ENCODE data around the gene THRB. TPM values are rescaled to one million over a fixed set of nuclear protein-coding genes. Genes with fewer than 3 reads are reported as not detected.

Gene THRB
- total and polyA plus RNA-seq, 2 donors (not counting 3 experiments of a cell fraction or from before 2014, with no cell fraction given) = 0.06 TPM; not detected in 1

GRCh38 chr3:24385012-24385615 lies 109.5 kb downstream of the THRB start:
- Histone ChIP-seq H3K27ac (ENCODE audit: insufficient read depth, low read depth, low read length) (no peak overlapping the region), H3K9me3 (replicated peaks; ENCODE audit: control insufficient read depth, insufficient read depth, low read length) (no peaks in the 10 kb centered on the region), H3K9me1 (replicated peaks; ENCODE audit: control insufficient read depth, extremely low read depth, insufficient read depth, low read length) (no peaks in the 10 kb centered on the region), H3K4me3 (replicated peaks in 1 of 3; ENCODE audit: insufficient read depth in 1 of 3, low read depth in 1 of 3, low read length in 3 of 3) (no peak overlapping the region), H3K27me3 (ENCODE audit: control insufficient read depth in 2 of 2, insufficient read depth in 2 of 2, low read length in 2 of 2) (no peaks in the 10 kb centered on the region), H3K79me2 (ENCODE audit: control insufficient read depth, insufficient read depth, low read length) (no peaks in the 10 kb centered on the region), H2AFZ (ENCODE audit: low read depth, low read length) (no peak overlapping the region), H4K20me1 (replicated peaks; ENCODE audit: control insufficient read depth, extremely low read depth, insufficient read depth, low read length) (no peaks in the 10 kb centered on the region), H3K9ac (replicated peaks; ENCODE audit: extremely low read depth, insufficient read depth, low read length) (no peak overlapping the region), H3K4me2 (ENCODE audit: insufficient read depth, low read length) (no peak overlapping the region), H3K36me3 (ENCODE audit: control insufficient read depth in 2 of 2, extremely low read depth in 1 of 2, insufficient read depth in 2 of 2, low read length in 2 of 2) (no peaks in the 10 kb centered on the region), H3K4me1 (ENCODE audit: control insufficient read depth, extremely low read depth, insufficient read depth, low read length) (no peaks in the 10 kb centered on the region)
- no TSS peak for BruUV-seq (replicated peaks)
- POLR2A ChIA-PET = no interaction called here
- no peak for TF ChIP-seq EZH2 (IDR thresholded peaks at IDR 0.05; ENCODE audit: borderline replicate concordance, low read depth, low read length, severe bottlenecking)
- intact Hi-C loops (cut with micrococcal nuclease) (no loop called here), dilution Hi-C loops (cut with MboI; ENCODE audit: extremely low pct_ligation_motif_present, low sequenced_read_pairs) (no loop called here)
- DNase-seq (ENCODE audit: low read depth, low spot score) = no peak
- CTCF ChIA-PET = no interaction called here
- FAIRE-seq = no peak

GRCh38 chr3:24382647-24383046 lies 112.0 kb downstream of the THRB start:
- ChIA-PET POLR2A (no interaction called here), CTCF (interaction anchor here (0.8 kb wide), 1 partner anchor 120 kb away, joined by 3 read pairs; no protein-coding TSS in a partner anchor)
- DNase-seq (ENCODE audit: low read depth, low spot score) (no peak), FAIRE-seq (no peak)
- Histone ChIP-seq H3K27me3 (ENCODE audit: control insufficient read depth in 2 of 2, insufficient read depth in 2 of 2, low read length in 2 of 2) (no peaks in the 10 kb centered on the region), H3K36me3 (ENCODE audit: control insufficient read depth in 2 of 2, extremely low read depth in 1 of 2, insufficient read depth in 2 of 2, low read length in 2 of 2) (no peaks in the 10 kb centered on the region), H2AFZ (ENCODE audit: low read depth, low read length) (no peak overlapping the region), H3K27ac (ENCODE audit: insufficient read depth, low read depth, low read length) (no peak overlapping the region), H3K9me3 (replicated peaks; ENCODE audit: control insufficient read depth, insufficient read depth, low read length) (no peaks in the 10 kb centered on the region), H3K4me2 (ENCODE audit: insufficient read depth, low read length) (no peak overlapping the region), H3K4me3 (replicated peaks in 1 of 3; ENCODE audit: insufficient read depth in 1 of 3, low read depth in 1 of 3, low read length in 3 of 3) (no peak overlapping the region), H3K4me1 (ENCODE audit: control insufficient read depth, extremely low read depth, insufficient read depth, low read length) (no peaks in the 10 kb centered on the region), H3K79me2 (ENCODE audit: control insufficient read depth, insufficient read depth, low read length) (no peaks in the 10 kb centered on the region), H3K9ac (replicated peaks; ENCODE audit: extremely low read depth, insufficient read depth, low read length) (no peak overlapping the region), H3K9me1 (replicated peaks; ENCODE audit: control insufficient read depth, extremely low read depth, insufficient read depth, low read length) (no peaks in the 10 kb centered on the region), H4K20me1 (replicated peaks; ENCODE audit: control insufficient read depth, extremely low read depth, insufficient read depth, low read length) (no peaks in the 10 kb centered on the region)
- TF ChIP-seq FOS (IDR thresholded peaks at IDR 0.05; ENCODE audit: borderline replicate concordance, insufficient read depth, low read length) = no peak
- TF ChIP-seq CTCF (IDR thresholded peaks at IDR 0.05; ENCODE audit: extremely low read depth in 1 of 2, insufficient read depth in 1 of 2, low read depth in 1 of 2, low read length in 2 of 2) = no peak
- no peak for TF ChIP-seq POLR2A (IDR thresholded peaks at IDR 0.05; ENCODE audit: low read depth, low read length)
- TF ChIP-seq GATA2 (IDR thresholded peaks at IDR 0.05; ENCODE audit: insufficient read depth, insufficient read length, low read depth, low read length) = no peak
- no peak for TF ChIP-seq POLR2AphosphoS5 (IDR thresholded peaks at IDR 0.05; ENCODE audit: insufficient read depth, low read depth, low read length)
- TF ChIP-seq EZH2 (IDR thresholded peaks at IDR 0.05; ENCODE audit: borderline replicate concordance, low read depth, low read length, severe bottlenecking) = no peak
- no peak for TF ChIP-seq MYC (IDR thresholded peaks at IDR 0.05; ENCODE audit: low read depth, low read length)
- TF ChIP-seq JUN (IDR thresholded peaks at IDR 0.05; ENCODE audit: borderline replicate concordance, insufficient read depth, insufficient read length, low read depth) = no peak
- no peak for TF ChIP-seq MAX (IDR thresholded peaks at IDR 0.05; ENCODE audit: insufficient read depth, insufficient read length)
- intact Hi-C loops (cut with micrococcal nuclease) (no loop called here), dilution Hi-C loops (cut with MboI; ENCODE audit: extremely low pct_ligation_motif_present, low sequenced_read_pairs) (no loop called here)
- BruUV-seq (replicated peaks) = no TSS peak

Data from endothelial cell of umbilical vein (primary cell).